ENCODE data around the gene ZC3H13. TPM values are rescaled to one million over a fixed set of nuclear protein-coding genes. Genes with fewer than 3 reads are reported as not detected.

Gene ZC3H13
- total RNA-seq, 2 experiments from 2014 or later = 40.1 to 41.8 TPM

- TF ChIP-seq CTCF (IDR thresholded peaks at IDR 0.05) = no peak
- H3K4me3 Mint-ChIP-seq = no peak overlapping the region
- no peaks in the 10 kb centered on the region for H3K9me3 Mint-ChIP-seq
- ChIA-PET POLR2A (no interaction called here), CTCF (no interaction called here)
- peaks cover 4% of the 10 kb centered on the region for H3K27me3 Mint-ChIP-seq
- no peak overlapping the region for H3K27ac Mint-ChIP-seq
- intact Hi-C loops (cut with micrococcal nuclease) = no loop called here
- H3K4me1 Mint-ChIP-seq (ENCODE audit: low read depth) = no peaks in the 10 kb centered on the region
- no peaks in the 10 kb centered on the region for H3K36me3 Mint-ChIP-seq (ENCODE audit: low read depth)
- no peak for DNase-seq
- ATAC-seq = no peak
These were observed 34.9 kb upstream of the ZC3H13 start for GRCh38 chr13:46087481-46087880.

- no peak overlapping the region for H3K27ac Mint-ChIP-seq
- ChIA-PET POLR2A (no interaction called here), CTCF (no interaction called here)
- DNase-seq (no peak), ATAC-seq (no peak)
- intact Hi-C loops (cut with micrococcal nuclease) = no loop called here
- TF ChIP-seq CTCF (IDR thresholded peaks at IDR 0.05) = no peak
- peaks cover 2% of the 10 kb centered on the region for H3K27me3 Mint-ChIP-seq
- H3K4me1 Mint-ChIP-seq (ENCODE audit: low read depth) = no peaks in the 10 kb centered on the region
- no peaks in the 10 kb centered on the region for H3K36me3 Mint-ChIP-seq (ENCODE audit: low read depth)
- no peak overlapping the region for H3K4me3 Mint-ChIP-seq
- no peaks in the 10 kb centered on the region for H3K9me3 Mint-ChIP-seq
These were observed 34.4 kb upstream of the ZC3H13 start for GRCh38 chr13:46086985-46087384.

GRCh38 chr13:46086421-46086922 lies 33.9 kb upstream of the ZC3H13 start:
- Mint-ChIP-seq H3K4me1 (ENCODE audit: low read depth) (no peaks in the 10 kb centered on the region), H3K27me3 (peaks cover 1% of the 10 kb centered on the region), H3K9me3 (no peaks in the 10 kb centered on the region), H3K27ac (no peak overlapping the region), H3K4me3 (no peak overlapping the region), H3K36me3 (ENCODE audit: low read depth) (no peaks in the 10 kb centered on the region)
- intact Hi-C loops (cut with micrococcal nuclease) = no loop called here
- ChIA-PET CTCF (no interaction called here), POLR2A (interaction anchor here (0.5 kb wide), 1 partner anchor 193 kb away, joined by 3 read pairs; no protein-coding TSS in a partner anchor)
- ATAC-seq (no peak), DNase-seq (no peak)
- no peak for TF ChIP-seq CTCF (IDR thresholded peaks at IDR 0.05)

GRCh38 chr13:46085737-46086136 lies 33.2 kb upstream of the ZC3H13 start:
- no peaks in the 10 kb centered on the region for H3K36me3 Mint-ChIP-seq (ENCODE audit: low read depth)
- intact Hi-C loops (cut with micrococcal nuclease) = no loop called here
- H3K4me1 Mint-ChIP-seq (ENCODE audit: low read depth) = no peaks in the 10 kb centered on the region
- no peak for DNase-seq
- ChIA-PET POLR2A (no interaction called here), CTCF (interaction anchor here (1.5 kb wide), 1 partner anchor 9 kb away, joined by 3 read pairs; no protein-coding TSS in a partner anchor)
- no peaks in the 10 kb centered on the region for H3K9me3 Mint-ChIP-seq
- ATAC-seq = no peak
- peaks cover 1% of the 10 kb centered on the region for H3K27me3 Mint-ChIP-seq
- no peak overlapping the region for H3K4me3 Mint-ChIP-seq
- no peak overlapping the region for H3K27ac Mint-ChIP-seq
- no peak for TF ChIP-seq CTCF (IDR thresholded peaks at IDR 0.05)

GRCh38 chr13:46082324-46082723 lies 29.8 kb upstream of the ZC3H13 start:
- Mint-ChIP-seq H3K4me3 (no peak overlapping the region), H3K36me3 (ENCODE audit: low read depth) (no peaks in the 10 kb centered on the region), H3K27ac (no peak overlapping the region), H3K4me1 (ENCODE audit: low read depth) (peaks cover 16% of the 10 kb centered on the region), H3K9me3 (no peaks in the 10 kb centered on the region), H3K27me3 (no peaks in the 10 kb centered on the region)
- ChIA-PET CTCF (interaction anchor here (1.1 to 1.3 kb wide), 2 partner anchors 10 to 458 kb away, joined by 3 to 4 read pairs; no protein-coding TSS in a partner anchor), POLR2A (interaction anchor here (0.7 to 1.0 kb wide), 2 partner anchors 11 to 35 kb away, joined by 3 read pairs; no protein-coding TSS in a partner anchor)
- no peak for DNase-seq
- intact Hi-C loops (cut with micrococcal nuclease) = no loop called here
- no peak for TF ChIP-seq CTCF (IDR thresholded peaks at IDR 0.05)
- ATAC-seq = no peak
